SK-N-MC (cell line): ENCODE data around the gene METTL14.

ENCODE experiments used
- EZH2 ChIP-seq: fragments of 200-600 bp; sonication (generic); IDR thresholded peaks from one replicate; pipeline ENCODE4 v1.6.1; 2017; ENCODE audit warnings: antibody characterized with exemption
- POLR2AphosphoS5 ChIP-seq: IDR thresholded peaks from 2 replicates; pipeline ENCODE4 v1.6.1; 2012; ENCODE audit warnings: mild to moderate bottlenecking, low read depth, low read length, borderline replicate concordance

DNA sequence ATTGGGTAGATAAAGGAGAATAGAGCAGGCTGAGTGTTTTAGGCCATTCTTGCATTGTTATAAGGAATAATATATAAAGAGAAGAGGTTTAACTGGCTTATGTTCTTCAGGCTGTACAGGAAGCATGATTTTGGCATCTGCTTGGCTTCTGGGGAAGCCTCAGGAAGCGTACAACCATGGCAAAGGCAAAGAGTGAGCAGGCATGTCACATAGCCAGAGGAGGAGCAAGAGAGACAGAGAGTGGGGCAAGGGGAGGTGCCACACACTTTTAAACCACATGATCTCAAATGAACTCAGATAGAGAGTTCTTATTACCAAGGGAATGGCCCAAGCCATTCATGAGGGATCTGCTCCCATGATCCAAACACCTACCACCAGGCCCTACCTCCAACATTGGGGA, 4.4 kb upstream of the METTL14 start:
- no peak for TF ChIP-seq POLR2AphosphoS5
- TF ChIP-seq EZH2 = no peak
